Bone marrow (tissue), 2 donors: Measurements from ENCODE around the gene MLXIPL.

ENCODE experiments used
- DNase-seq, 2 donors: peaks; one replicate each; lab custom pipeline; 2025; lab: John Stamatoyannopoulos, UW

Gene MLXIPL

GRCh38 chr7:73544678-73545077 lies 79.6 kb downstream of the MLXIPL start:
- no peak for DNase-seq
